ENCODE results near the gene CHORDC1. TPM values are rescaled to one million over a fixed set of nuclear protein-coding genes. Genes with fewer than 3 reads are reported as not detected.

Gene CHORDC1
- total RNA-seq, 1 experiment from 2014 or later = 95.6 TPM

DNA sequence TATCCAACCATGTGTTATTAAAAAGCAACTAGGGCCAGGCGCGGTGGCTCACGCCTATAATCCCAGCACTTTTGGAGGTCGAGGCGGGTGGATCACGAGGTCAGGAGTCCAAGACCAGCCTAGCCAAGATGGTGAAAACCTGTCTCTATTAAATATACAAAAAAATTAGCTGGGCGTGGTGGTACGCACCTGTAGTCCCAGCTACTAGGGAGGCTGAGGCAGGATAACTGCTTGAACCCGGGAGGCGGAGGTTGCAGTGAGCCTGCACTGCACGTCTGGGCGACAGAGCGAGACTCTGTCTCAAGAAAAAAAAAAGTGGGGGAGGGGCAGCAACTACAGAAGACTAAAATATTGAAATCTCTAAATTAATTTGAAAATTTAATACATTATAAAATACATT lies 18.4 kb downstream of the CHORDC1 start:
- H3K79me2 ChIP-seq (ENCODE audit: insufficient read depth, low read length) = peaks cover 58% of the 10 kb centered on the region
- H2AFZ ChIP-seq (ENCODE audit: low read depth, low read length, poor library complexity, severe bottlenecking) = no peak overlapping the region
- ATAC-seq = no peak
- no peaks in the 10 kb centered on the region for H3K9me2 ChIP-seq (ENCODE audit: insufficient read depth)
- no peak overlapping the region for H3K4me3 ChIP-seq (replicated peaks in 1 of 2; ENCODE audit: low read depth in 1 of 2, low read length in 2 of 2)
- POLR2A ChIA-PET = no interaction called here
- CTCF ChIA-PET = interaction anchor here (1.2 kb wide), 1 partner anchor 10 kb away, joined by 4 read pairs; no protein-coding TSS in a partner anchor
- H3K9me3 ChIP-seq (ENCODE audit: control insufficient read depth in 1 of 2, insufficient read depth in 1 of 2, low read depth in 1 of 2, low read length in 2 of 2) = no peaks in the 10 kb centered on the region
- RAD21 ChIA-PET (ENCODE audit: low non-redundant PET in 1 of 2, low total read pairs in 2 of 2, uncharacterized antibody in 2 of 2, unreplicated experiment in 2 of 2) = no interaction called here
- no peak overlapping the region for H3K27ac ChIP-seq (ENCODE audit: low read depth, low read length)
- no peaks in the 10 kb centered on the region for H3K4me1 ChIP-seq (ENCODE audit: control insufficient read depth in 1 of 2, insufficient read depth in 2 of 2, low read length in 2 of 2)
- intact Hi-C loops (cut with micrococcal nuclease) = no loop called here
- no peak overlapping the region for H3K9ac ChIP-seq (ENCODE audit: low read length)
- no TSS peak for BruUV-seq (replicated peaks)
- no peak for TF ChIP-seq EGR1 (IDR thresholded peaks at IDR 0.05; ENCODE audit: low read depth)
- TF ChIP-seq RAD21 (IDR thresholded peaks at IDR 0.05; ENCODE audit: low read depth) = no peak
- no peak for TF ChIP-seq CTCF (IDR thresholded peaks at IDR 0.05 in 2 of 3, conservative IDR thresholded peaks at IDR 0.05 in 1 of 3; ENCODE audit: borderline replicate concordance in 1 of 3, insufficient read depth in 1 of 3, low read depth in 2 of 3, low read length in 2 of 3)
- no peak for TF ChIP-seq CBX3 (IDR thresholded peaks at IDR 0.05; ENCODE audit: low read depth)
- TF ChIP-seq ZNF274 (IDR thresholded peaks at IDR 0.05; ENCODE audit: low read depth, low read length) = no peak
- no peak for TF ChIP-seq REST (IDR thresholded peaks at IDR 0.05; ENCODE audit: low read depth)
- no peak for TF ChIP-seq TCF7L2 (IDR thresholded peaks at IDR 0.05; ENCODE audit: borderline replicate concordance, extremely low read depth, insufficient read depth, insufficient read length)
- no peak for TF ChIP-seq SP1 (IDR thresholded peaks at IDR 0.05; ENCODE audit: low read depth)
- no peak for TF ChIP-seq ELF1 (IDR thresholded peaks at IDR 0.05; ENCODE audit: borderline replicate concordance, low read depth)
- TF ChIP-seq JUND (IDR thresholded peaks at IDR 0.05) = no peak
- TF ChIP-seq ZFX (IDR thresholded peaks at IDR 0.05) = no peak
- peaks cover 34% of the 10 kb centered on the region; the same call in 1 of the 2 replicates for H4K20me1 ChIP-seq (ENCODE audit: insufficient read depth)
- no peak overlapping the region for H3K4me2 ChIP-seq (ENCODE audit: low read length)
- H3K27me3 ChIP-seq (ENCODE audit: insufficient read depth, low read length) = no peaks in the 10 kb centered on the region
- DNase-seq (ENCODE audit: low read depth, low spot score) = no peak
- peaks cover 27 to 40% of the 10 kb centered on the region in 2 experiments for H3K36me3 ChIP-seq (ENCODE audit: control insufficient read depth in 1 of 2, insufficient read depth in 2 of 2, low read length in 2 of 2)

Measured in HCT116 (cell line).